Esophagus squamous epithelium (tissue), 4 donors: ENCODE measurements around the gene GALNT16.

ENCODE experiments used
- POLR2A ChIP-seq, 4 donors: fragments of 450-650 bp; IDR thresholded peaks; one replicate each; pipeline ENCODE4 v1.6.1; 2017; ENCODE audit warnings: antibody characterized with exemption in 4 of 4, mild to moderate bottlenecking in 4 of 4, moderate library complexity in 3 of 4
- TF ChIP-seq, protein P1 (sequence below), 6 experiments: fragments of 450-650 bp in 4 of 6; fragments of 200-600 bp in 2 of 6; sonication (generic) in 2 of 6; IDR thresholded peaks; one replicate each; pipeline ENCODE4 v1.5.1; 2016 to 2019; ENCODE audit warnings: antibody characterized with exemption in 6 of 6, mild to moderate bottlenecking in 4 of 6, moderate library complexity in 4 of 6

- TF ChIP-seq, protein P1, sequence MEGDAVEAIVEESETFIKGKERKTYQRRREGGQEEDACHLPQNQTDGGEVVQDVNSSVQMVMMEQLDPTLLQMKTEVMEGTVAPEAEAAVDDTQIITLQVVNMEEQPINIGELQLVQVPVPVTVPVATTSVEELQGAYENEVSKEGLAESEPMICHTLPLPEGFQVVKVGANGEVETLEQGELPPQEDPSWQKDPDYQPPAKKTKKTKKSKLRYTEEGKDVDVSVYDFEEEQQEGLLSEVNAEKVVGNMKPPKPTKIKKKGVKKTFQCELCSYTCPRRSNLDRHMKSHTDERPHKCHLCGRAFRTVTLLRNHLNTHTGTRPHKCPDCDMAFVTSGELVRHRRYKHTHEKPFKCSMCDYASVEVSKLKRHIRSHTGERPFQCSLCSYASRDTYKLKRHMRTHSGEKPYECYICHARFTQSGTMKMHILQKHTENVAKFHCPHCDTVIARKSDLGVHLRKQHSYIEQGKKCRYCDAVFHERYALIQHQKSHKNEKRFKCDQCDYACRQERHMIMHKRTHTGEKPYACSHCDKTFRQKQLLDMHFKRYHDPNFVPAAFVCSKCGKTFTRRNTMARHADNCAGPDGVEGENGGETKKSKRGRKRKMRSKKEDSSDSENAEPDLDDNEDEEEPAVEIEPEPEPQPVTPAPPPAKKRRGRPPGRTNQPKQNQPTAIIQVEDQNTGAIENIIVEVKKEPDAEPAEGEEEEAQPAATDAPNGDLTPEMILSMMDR (IDR thresholded peaks at IDR 0.05): no peak
- no peak for TF ChIP-seq POLR2A (IDR thresholded peaks at IDR 0.05)
Observed at GRCh38 chr14:69231486-69231885, 28.5 kb upstream of the GALNT16 start.
